Amniotic epithelial cell (primary cell): ENCODE data around the gene KRTAP3-3.
A peak's percentile ranks its signal among the peaks of the same experiment; 100 is the strongest.
"Not testable (repeated sequence)": the region's sequence is repeated elsewhere in the genome, so short reads cannot be mapped to it uniquely, and the experiment has no call there.

Experiments used
- DNase-seq: peaks from one replicate; pipeline ENCODE4 v3.0.0-alpha.2; 2010; ENCODE audit warnings: low read depth

KRTAP3-3 gene

GRCh38 chr17:40993839-40994238, at the start of gene KRTAP3-3:
Gene KRTAP3-3 (minus strand): TSS chr17:40994164. CDS start chr17:40994097, 67 bp downstream.
- no peak for DNase-seq

DNA sequence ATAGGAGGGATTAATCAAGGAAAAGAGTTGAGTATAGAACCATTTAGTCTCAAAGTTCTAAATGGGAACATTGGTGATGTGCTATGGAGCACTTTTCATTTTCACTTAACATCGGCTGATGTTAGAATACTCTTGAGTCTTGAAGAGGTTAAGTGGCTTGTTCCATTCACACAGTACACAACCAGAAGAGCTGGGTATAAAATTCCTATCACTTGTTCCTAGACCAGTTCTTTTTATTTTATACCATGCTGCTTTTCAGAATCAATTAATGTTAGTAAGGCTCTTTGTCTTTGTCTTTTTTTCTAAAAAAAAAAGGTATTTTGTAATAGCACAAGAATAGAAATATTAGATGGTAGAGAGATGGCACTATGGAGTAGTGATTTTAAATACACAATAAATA, 49.0 kb upstream of the KRTAP3-3 start:
- DNase-seq: no peak

- DNase-seq: not testable (repeated sequence)
Measured at GRCh38 chr17:41040783-41041571, 47.0 kb upstream of the KRTAP3-3 start, which contains the start of gene KRTAP1-1. Gene KRTAP1-1 (minus strand): TSS chr17:41041450. CDS start chr17:41041397, 53 bp downstream.

GRCh38 chr17:41037853-41038350, 43.9 kb upstream of the KRTAP3-3 start:
- no peak for DNase-seq

- not testable (repeated sequence) for DNase-seq
Measured at GRCh38 chr17:41034346-41034935, 40.5 kb upstream of the KRTAP3-3 start, which contains the start of gene KRTAP1-3. Gene KRTAP1-3 (minus strand): TSS chr17:41034874. CDS start chr17:41034821, 53 bp downstream.

DNA sequence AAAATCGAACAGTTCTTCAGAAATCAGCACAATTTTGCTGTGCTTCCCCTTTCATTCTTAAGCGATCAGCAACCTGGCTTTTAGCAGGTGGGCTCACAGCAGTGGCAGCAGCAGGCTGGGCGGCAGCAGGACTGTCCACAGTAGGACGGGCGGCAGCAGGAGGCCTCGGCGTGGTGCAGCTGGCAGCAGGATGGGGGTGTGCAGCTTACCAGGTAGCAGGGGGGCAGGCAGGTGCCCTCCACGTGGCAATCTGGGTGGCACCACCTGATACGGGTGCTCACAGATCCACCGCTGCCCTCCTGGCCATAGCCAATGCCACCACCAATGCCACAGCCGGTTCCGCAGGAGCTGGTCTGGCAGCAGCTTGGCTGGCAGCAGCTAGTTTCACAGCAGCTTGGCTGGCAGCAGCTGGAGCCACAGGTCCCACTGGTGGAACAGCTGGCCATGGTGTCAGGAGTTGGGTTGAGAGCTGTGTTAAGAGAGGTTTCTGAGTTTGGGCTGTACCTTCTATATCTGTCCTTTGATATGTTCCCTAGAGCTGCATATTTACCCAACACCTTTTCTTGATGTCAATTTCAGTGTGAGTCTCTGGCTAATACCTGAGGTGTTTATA, 35.8 kb upstream of the KRTAP3-3 start, which contains the start of gene KRTAP1-4:
Gene KRTAP1-4, minus strand, starts transcription at position 563 of the 613 bp plus-strand sequence. Its CDS starts 117 bp downstream, at position 446.
- no peak for DNase-seq

DNA sequence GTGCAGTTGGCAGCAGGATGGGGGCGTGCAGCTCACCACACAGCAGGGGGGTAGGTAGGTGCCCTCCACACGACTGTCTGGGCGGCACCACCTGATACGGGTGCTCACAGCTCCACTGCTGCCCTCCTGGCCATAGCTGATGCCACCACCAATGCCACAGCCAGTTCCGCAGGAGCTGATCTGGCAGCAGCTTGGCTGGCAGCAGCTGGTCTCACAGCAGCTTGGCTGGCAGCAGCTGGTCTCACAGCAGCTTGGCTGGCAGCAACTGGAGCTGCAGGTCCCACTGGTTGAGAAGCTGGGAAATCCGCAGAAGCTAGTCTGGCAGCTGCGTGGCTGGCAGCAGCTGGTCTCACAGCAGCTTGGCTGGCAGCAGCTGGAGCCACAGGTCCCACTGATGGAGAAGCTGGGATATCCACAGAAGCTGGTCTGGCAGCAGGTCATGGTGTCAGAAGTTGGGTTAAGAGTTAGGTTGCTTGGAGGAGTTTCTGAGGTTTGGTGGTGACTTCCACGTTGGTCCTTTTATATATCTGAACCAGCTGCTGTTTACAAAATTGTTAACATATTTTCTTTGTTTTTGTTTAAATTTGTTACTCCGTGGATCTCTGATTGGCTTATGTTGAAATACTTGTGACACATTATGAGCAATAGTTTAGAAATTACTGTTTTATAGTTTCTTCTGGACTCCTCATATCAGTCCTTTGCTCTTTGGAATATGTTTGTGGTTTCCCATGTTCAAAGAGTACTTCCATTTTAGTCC, 32.9 kb upstream of the KRTAP3-3 start, which contains the start of gene KRTAP1-5:
Gene KRTAP1-5, minus strand, starts transcription at position 494 of the 757 bp plus-strand sequence. Its CDS starts 53 bp downstream, at position 441.
- peak; percentile 82 for DNase-seq

- DNase-seq: peak; percentile 21
Measured at GRCh38 chr17:41024697-41025096, 30.7 kb upstream of the KRTAP3-3 start.

- no peak for DNase-seq
Measured at GRCh38 chr17:41020336-41020735, 26.4 kb upstream of the KRTAP3-3 start.

GRCh38 chr17:41019415-41019814, 25.5 kb upstream of the KRTAP3-3 start:
- no peak for DNase-seq

GRCh38 chr17:41018541-41018940, 24.6 kb upstream of the KRTAP3-3 start:
- DNase-seq: no peak

GRCh38 chr17:41016578-41017215, 22.7 kb upstream of the KRTAP3-3 start:
- DNase-seq: no peak

GRCh38 chr17:41015454-41015853, 21.5 kb upstream of the KRTAP3-3 start:
- no peak for DNase-seq

DNA sequence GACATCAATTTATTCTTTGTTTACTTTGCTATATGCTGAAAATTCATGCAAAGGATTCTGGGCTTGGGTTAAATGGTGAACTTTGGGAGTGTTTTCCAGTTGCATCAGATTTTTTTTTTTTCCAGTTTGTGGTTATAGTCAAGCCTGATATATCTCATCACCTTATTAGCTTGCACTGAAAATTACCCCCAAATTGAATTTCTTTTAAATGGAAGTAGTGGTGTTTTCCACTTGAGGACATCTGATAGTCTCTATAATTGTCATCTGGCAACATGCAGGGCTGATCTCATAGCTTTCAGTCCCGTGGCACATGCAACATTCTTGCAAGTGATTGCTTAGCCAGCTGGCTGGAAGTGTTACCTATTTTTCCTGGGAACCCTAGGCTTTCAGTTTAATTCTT, 19.6 kb upstream of the KRTAP3-3 start:
- no peak for DNase-seq

GRCh38 chr17:41013181-41013580, 19.2 kb upstream of the KRTAP3-3 start:
- DNase-seq: no peak

DNA sequence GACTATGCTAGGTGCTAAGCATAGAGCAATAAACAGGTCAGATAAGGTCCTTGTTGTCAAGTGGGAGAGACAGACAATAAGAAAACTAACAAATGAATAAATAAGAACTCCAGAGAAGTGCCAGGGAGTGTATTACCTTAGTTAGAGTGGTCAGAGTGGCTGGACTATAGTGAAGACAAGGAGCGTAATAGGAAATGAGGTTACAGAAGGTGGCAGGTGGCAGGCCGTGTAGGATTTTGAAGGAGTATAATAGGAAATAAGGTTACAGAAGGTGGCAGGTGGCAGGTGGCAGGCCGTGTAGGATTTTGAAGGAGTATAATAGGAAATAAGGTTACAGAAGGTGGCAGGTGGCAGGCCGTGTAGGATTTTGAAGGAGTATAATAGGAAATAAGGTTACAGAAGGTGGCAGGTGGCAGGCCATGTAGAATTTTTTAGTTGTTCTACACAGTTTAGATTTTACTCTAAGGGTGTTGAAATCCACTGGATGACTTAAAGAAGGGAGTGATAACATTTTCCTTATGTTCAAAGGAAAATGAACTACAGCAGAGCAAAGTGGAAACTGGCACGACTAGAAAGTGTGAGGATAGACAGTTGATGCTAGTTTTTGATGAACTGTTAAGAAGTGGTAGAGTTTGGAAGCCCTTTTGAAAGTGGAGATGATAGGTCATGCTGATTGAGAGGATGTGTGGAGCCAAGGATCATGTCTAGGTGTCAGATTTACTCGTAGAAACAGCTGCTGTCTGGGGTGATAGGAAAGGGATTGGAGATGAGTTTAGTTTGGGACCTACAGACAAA, 18.6 kb upstream of the KRTAP3-3 start:
- no peak for DNase-seq

- peak; percentile 63 for DNase-seq
Measured at GRCh38 chr17:41010441-41010840, 16.5 kb upstream of the KRTAP3-3 start.

GRCh38 chr17:41009936-41010335, 16.0 kb upstream of the KRTAP3-3 start:
- DNase-seq: no peak

- no peak for DNase-seq
Measured at GRCh38 chr17:41009301-41009760, 15.4 kb upstream of the KRTAP3-3 start.

GRCh38 chr17:41008811-41009210, 14.8 kb upstream of the KRTAP3-3 start, which contains the start of gene KRTAP3-1:
Gene KRTAP3-1 (minus strand): TSS chr17:41009128. CDS start chr17:41009074, 54 bp downstream.
- no peak for DNase-seq
